ENCODE results near the gene RBM10.

GRCh38 chrX:47199286-47199685 lies 54.3 kb downstream of the RBM10 start:
- no peak for TF ChIP-seq CTCF (IDR thresholded peaks at IDR 0.05; ENCODE audit: poor library complexity)
- no peak for TF ChIP-seq EZH2phosphoT487 (IDR thresholded peaks at IDR 0.05; ENCODE audit: low read depth, severe bottlenecking, unreplicated experiment)
- TF ChIP-seq EZH2 (IDR thresholded peaks at IDR 0.05; ENCODE audit: borderline replicate concordance): no peak

Data from hepatocyte (in vitro differentiated cells).